HepG2 (cell line): ENCODE results near the gene NCKAP1. TPM values are rescaled to one million over a fixed set of nuclear protein-coding genes. Genes with fewer than 3 reads are reported as not detected.

Source experiments
- ATAC-seq: fragments of 200-7000 bp; cut with Tn5 transposase; 3 replicates; pipeline ENCODE4 v1.9.1; 2020; ENCODE audit warnings: mild to moderate bottlenecking, moderate library complexity
- BruUV-seq: library from RNA; stranded (reverse); fragments of 400-500 nt; replicated peaks from 2 replicates; lab custom pipeline; 2021; lab: Mats Ljungman, UMichigan
- CTCF ChIA-PET: fragments of 300-600 bp; formaldehyde crosslinking; extraction: SDS; loops from one replicate; lab custom pipeline; 2021; ENCODE audit warnings: low total read pairs, inconsistent platforms, low intra/inter-chr PET ratio; lab: Yijun Ruan, JAX
- POLR2A ChIA-PET: fragments of 350-600 bp; sonication (Branson Sonifier 250); formaldehyde crosslinking; loops from one replicate; lab custom pipeline; 2020; ENCODE audit warnings: antibody characterized with exemption, inconsistent platforms; lab: Yijun Ruan, JAX
- DNase-seq: peaks from one replicate; pipeline ENCODE4 v3.0.0-alpha.2; 2015; ENCODE audit warnings: low spot score
- FAIRE-seq: peaks from 3 replicates; lab custom pipeline; 2011; peaks lifted over from hg19 to GRCh38; lab: Jason Lieb, UNC
- H2AFZ ChIP-seq: one replicate; pipeline ENCODE4 v1.6.1; 2011; ENCODE audit warnings: low read length, inconsistent platforms
- H3K27ac ChIP-seq: fragments of 300-600 bp; 3 replicates; pipeline ENCODE4 v1.8.0; 2011; ENCODE audit warnings: mixed run types, mild to moderate bottlenecking, mixed read lengths, low read length, inconsistent platforms; ENCODE audit not compliant: insufficient read depth; ENCODE audit errors: extremely low read length
- H3K27me3 ChIP-seq, 2 experiments: fragments of 200-600 bp in 1 of 2; 2 replicates in 1 of 2; 3 replicates in 1 of 2; pipeline versions ENCODE4 v1.6.0 to v1.8.0; 2011; ENCODE audit warnings: low read length in 2 of 2, mild to moderate bottlenecking in 2 of 2, moderate library complexity in 2 of 2, inconsistent platforms in 1 of 2; ENCODE audit not compliant: insufficient read depth in 2 of 2, control insufficient read depth in 1 of 2
- H3K36me3 ChIP-seq, 2 experiments: fragments of 200-600 bp in 1 of 2; replicated peaks in 1 of 2; 2 replicates in 1 of 2; 3 replicates in 1 of 2; pipeline versions ENCODE4 v1.5.1 to v1.8.0; 2011; ENCODE audit warnings: low read length in 2 of 2, inconsistent platforms in 1 of 2; ENCODE audit not compliant: insufficient read depth in 2 of 2, control insufficient read depth in 1 of 2
- H3K4me1 ChIP-seq: 2 replicates; pipeline ENCODE4 v1.5.1; 2012; ENCODE audit warnings: low read length, inconsistent platforms; ENCODE audit not compliant: insufficient read depth
- H3K4me2 ChIP-seq: 2 replicates; pipeline ENCODE4 v1.6.0; 2011; ENCODE audit warnings: low read depth, low read length, inconsistent platforms
- H3K4me3 ChIP-seq, 3 experiments: fragments of 200-600 bp in 1 of 3; sonication (generic), shearing (Covaris generic) in 1 of 3; replicated peaks in 1 of 3; 2 replicates each; pipeline ENCODE4 v1.5.1; 2011 to 2016; ENCODE audit warnings: low read length in 3 of 3, inconsistent platforms in 2 of 3, low read depth in 2 of 3, mild to moderate bottlenecking in 2 of 3, control low read depth in 1 of 3, mixed read lengths in 1 of 3; ENCODE audit not compliant: insufficient read depth in 1 of 3
- H3K79me2 ChIP-seq: one replicate; pipeline ENCODE4 v1.6.1; 2011; ENCODE audit warnings: low read length, inconsistent platforms; ENCODE audit not compliant: insufficient read depth
- H3K9ac ChIP-seq: 2 replicates; pipeline ENCODE4 v1.6.0; 2011; ENCODE audit warnings: mild to moderate bottlenecking, low read depth, low read length, inconsistent platforms; ENCODE audit not compliant: insufficient read depth
- H3K9me3 ChIP-seq: 2 replicates; pipeline ENCODE4 v1.5.1; 2012; ENCODE audit warnings: mild to moderate bottlenecking, low read length
- H4K20me1 ChIP-seq: 2 replicates; pipeline ENCODE4 v1.6.0; 2011; ENCODE audit warnings: inconsistent platforms, mild to moderate bottlenecking, low read length, moderate library complexity; ENCODE audit not compliant: insufficient read depth
- HNRNPL ChIP-seq: fragments of 200-400 bp; formaldehyde crosslinking; IDR thresholded peaks from 2 replicates; pipeline ENCODE4 v1.6.1; 2017; ENCODE audit warnings: mild to moderate bottlenecking, low read depth, low read length
- RBM22 ChIP-seq: fragments of 200-400 bp; formaldehyde crosslinking; optimal IDR thresholded peaks from 2 replicates; pipeline ENCODE3; 2017; ENCODE audit warnings: mild to moderate bottlenecking, low read length, moderate library complexity
- RERE ChIP-seq: IDR thresholded peaks from 2 replicates; pipeline ENCODE4 v1.6.1; 2016; ENCODE audit warnings: low read depth, missing genetic modification reagents, missing compliant biosample characterization
- RXRA ChIP-seq: sonication (generic); formaldehyde crosslinking; IDR thresholded peaks from 2 replicates; pipeline ENCODE4 v1.5.1; 2020; ENCODE audit warnings: missing genetic modification reagents
- WGBS: methylation state at CpG from one replicate; pipeline ENCODE4 v1.1.6; 2017; ENCODE audit warnings: low lambda C conversion rate; 5-methylcytosine and 5-hydroxymethylcytosine counted together
- in situ Hi-C: cut with HindIII; loops from 2 replicates; pipeline ENCODE4 v1.10.0; 2017; ENCODE audit warnings: low pct_unique_long_range_greater_than_20kb; ENCODE audit not compliant: extremely low pct_ligation_motif_present
- intact Hi-C: fragments of 100-400 bp; cut with micrococcal nuclease; formaldehyde crosslinking; loops from one replicate; pipeline ENCODE4 v1.10.0; 2022; ENCODE audit not compliant: unreplicated experiment
- polyA plus RNA-seq, 8 experiments: library from polyadenylated mRNA; depleted of rRNA in 3 of 8; stranded (reverse) in 7 of 8; unstranded in 1 of 8; fragments of >200 nt; fragmentation: Illumina TruSeq in 4 of 8; extraction: Trizol in 4 of 8; gene quantifications; 2 replicates each; pipeline versions ENCODE4 v1.2.1 to v1.2.3, GENCODE V29; 2011 to 2016; ENCODE audit warnings: low read depth in 4 of 8, missing spikeins in 1 of 8, mixed read lengths in 1 of 8; ENCODE audit not compliant: insufficient read depth in 1 of 8
- total RNA-seq, 5 experiments: library from RNA; depleted of rRNA; stranded (reverse); fragments of >200 nt; fragmentation: Illumina TruSeq; extraction: Trizol; gene quantifications; 2 replicates each; pipeline ENCODE4 v1.2.3, GENCODE V29; 2016; ENCODE audit warnings: low read depth in 1 of 5

NCKAP1 gene
- total and polyA plus RNA-seq, 2 of the 13 experiments (the other 11 are each of a cell fraction or from before 2014, with no cell fraction given): 72.1 to 96.3 TPM

GRCh38 chr2:182999348-183000028 lies 38.8 kb downstream of the NCKAP1 start:
- 96% methylated on average over 3 of the region's 3 CpGs for WGBS
- CTCF ChIA-PET: no interaction called here
- ATAC-seq (no peak), FAIRE-seq (no peak), DNase-seq (no peak)
- no TSS peak for BruUV-seq
- Histone ChIP-seq H3K79me2 (peaks cover 6% of the 10 kb centered on the region), H3K4me2 (no peak overlapping the region), H4K20me1 (no peaks in the 10 kb centered on the region), H3K9me3 (no peaks in the 10 kb centered on the region), H3K27me3 (no peaks in the 10 kb centered on the region), H3K36me3 (peaks cover 10 to 67% of the 10 kb centered on the region in 2 experiments), H3K4me1 (no peaks in the 10 kb centered on the region), H3K9ac (no peak overlapping the region), H3K4me3 (no peak overlapping the region), H2AFZ (no peak overlapping the region), H3K27ac (no peak overlapping the region)
- peak; percentile 34 for TF ChIP-seq RBM22
- TF ChIP-seq RERE: no peak
- TF ChIP-seq RXRA: no peak
- no peak for TF ChIP-seq HNRNPL
- in situ Hi-C loops (no loop called here), intact Hi-C loops (no loop called here)
- POLR2A ChIA-PET: no interaction called here
